Mammary epithelial cell (primary cell): ENCODE measurements around the gene HSD17B13.

Experiments
- CTCF ChIP-seq, 2 donors: IDR thresholded peaks in 1 of 2; conservative IDR thresholded peaks in 1 of 2; 2 replicates each; pipeline ENCODE4 v1.5.1; 2011 to 2012; ENCODE audit warnings: inconsistent platforms in 2 of 2, low read length in 2 of 2, mild to moderate bottlenecking in 2 of 2, control low read depth in 1 of 2, low read depth in 1 of 2; ENCODE audit not compliant: insufficient read depth in 1 of 2; ENCODE audit errors: extremely low read depth in 1 of 2
- EZH2 ChIP-seq: IDR thresholded peaks from 2 replicates; pipeline ENCODE4 v1.6.1; 2012; ENCODE audit warnings: low read length, inconsistent platforms, borderline replicate concordance

GRCh38 chr4:87321888-87322287, 794 bp downstream of the HSD17B13 start:
- TF ChIP-seq CTCF (conservative IDR thresholded peaks at IDR 0.05 in 1 of 2, IDR thresholded peaks at IDR 0.05 in 1 of 2; ENCODE audit: extremely low read depth in 1 of 2, insufficient read depth in 1 of 2, low read depth in 1 of 2, low read length in 2 of 2), result no peak
- TF ChIP-seq EZH2, result no peak
